ENCODE results near the gene ZNF850. TPM values are rescaled to one million over a fixed set of nuclear protein-coding genes. Genes with fewer than 3 reads are reported as not detected.

Gene ZNF850
- total and polyA plus RNA-seq, 2 of the 13 experiments (the other 11 are each of a cell fraction or from before 2014, with no cell fraction given) = 0.78 to 6.6 TPM

DNA sequence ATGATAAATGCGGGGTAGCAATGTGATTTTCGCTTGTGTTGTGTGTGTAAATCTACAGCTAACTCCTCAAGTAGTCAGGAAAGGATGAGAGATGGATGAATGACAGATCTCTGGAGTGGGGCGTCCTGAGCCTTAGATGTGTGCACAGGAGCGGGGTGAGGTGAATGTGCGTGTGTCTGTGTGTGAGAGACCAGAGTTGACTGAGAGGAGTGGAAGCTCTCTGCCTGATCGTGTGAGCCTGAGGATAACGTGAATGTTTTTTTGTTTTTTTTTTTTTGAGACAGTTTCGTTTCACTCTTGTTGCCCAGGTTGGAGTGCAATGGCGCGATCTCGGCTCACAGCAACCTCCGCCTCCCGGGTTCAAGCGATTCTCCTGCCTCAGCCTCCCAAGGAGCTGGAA, 106.8 kb downstream of the ZNF850 start:
- BruUV-seq (replicated peaks) = no TSS peak
- ATAC-seq = no peak
- no peaks in the 10 kb centered on the region for H4K20me1 ChIP-seq (ENCODE audit: insufficient read depth, low read length)
- H3K79me2 ChIP-seq (ENCODE audit: insufficient read depth, low read length) = no peaks in the 10 kb centered on the region
- H3K9me3 ChIP-seq (ENCODE audit: low read length) = peaks cover 13% of the 10 kb centered on the region; the same call in 1 of the 2 replicates
- H2AFZ ChIP-seq (ENCODE audit: low read length) = no peak overlapping the region
- H3K4me1 ChIP-seq (ENCODE audit: insufficient read depth, low read length) = peaks cover 8% of the 10 kb centered on the region
- no peaks in the 10 kb centered on the region; a peak in 2 of 5 replicates for H3K27me3 ChIP-seq (ENCODE audit: control insufficient read depth in 1 of 2, insufficient read depth in 2 of 2, low read length in 2 of 2)
- peak overlapping the region; percentile 85; the same call in 1 of the 2 replicates for H3K9ac ChIP-seq (ENCODE audit: insufficient read depth, low read depth, low read length)
- TF ChIP-seq SAFB2 (CRISPR knock-in tag; IDR thresholded peaks at IDR 0.05; ENCODE audit: borderline replicate concordance, low read depth) (no peak), NFKBIZ (CRISPR knock-in tag; IDR thresholded peaks at IDR 0.05) (no peak), KDM1A (CRISPR knock-in tag; IDR thresholded peaks at IDR 0.05) (no peak), TMF1 (CRISPR knock-in tag; IDR thresholded peaks at IDR 0.05; ENCODE audit: low read depth) (no peak), ZNF121 (CRISPR knock-in tag; IDR thresholded peaks at IDR 0.05) (no peak), CENPX (CRISPR knock-in tag; IDR thresholded peaks at IDR 0.05) (no peak), SP2 (CRISPR knock-in tag; IDR thresholded peaks at IDR 0.05) (no peak), RXRB (CRISPR knock-in tag; IDR thresholded peaks at IDR 0.05; ENCODE audit: borderline replicate concordance) (no peak), DNMT1 (CRISPR knock-in tag; IDR thresholded peaks at IDR 0.05) (no peak), MTF2 (CRISPR knock-in tag; IDR thresholded peaks at IDR 0.05; ENCODE audit: borderline replicate concordance) (no peak), ZSCAN31 (CRISPR knock-in tag; IDR thresholded peaks at IDR 0.05; ENCODE audit: low read depth) (no peak), RBM39 (IDR thresholded peaks at IDR 0.05; ENCODE audit: low read depth, low read length, poor library complexity, severe bottlenecking) (no peak), ZSCAN22 (CRISPR knock-in tag; IDR thresholded peaks at IDR 0.05) (no peak)
- TF ChIP-seq, protein P1, sequence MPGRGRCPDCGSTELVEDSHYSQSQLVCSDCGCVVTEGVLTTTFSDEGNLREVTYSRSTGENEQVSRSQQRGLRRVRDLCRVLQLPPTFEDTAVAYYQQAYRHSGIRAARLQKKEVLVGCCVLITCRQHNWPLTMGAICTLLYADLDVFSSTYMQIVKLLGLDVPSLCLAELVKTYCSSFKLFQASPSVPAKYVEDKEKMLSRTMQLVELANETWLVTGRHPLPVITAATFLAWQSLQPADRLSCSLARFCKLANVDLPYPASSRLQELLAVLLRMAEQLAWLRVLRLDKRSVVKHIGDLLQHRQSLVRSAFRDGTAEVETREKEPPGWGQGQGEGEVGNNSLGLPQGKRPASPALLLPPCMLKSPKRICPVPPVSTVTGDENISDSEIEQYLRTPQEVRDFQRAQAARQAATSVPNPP (CRISPR knock-in tag; IDR thresholded peaks at IDR 0.05) = no peak
- TF ChIP-seq, protein P2, sequence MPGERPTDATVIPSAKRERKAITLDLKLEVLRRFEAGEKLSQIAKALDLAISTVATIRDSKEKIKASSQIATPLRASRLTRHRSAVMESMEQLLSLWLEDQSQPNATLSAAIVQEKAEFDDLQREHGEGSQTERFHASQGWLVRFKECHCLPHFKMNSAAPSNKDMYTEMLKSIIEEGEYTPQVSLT (CRISPR knock-in tag; IDR thresholded peaks at IDR 0.05; ENCODE audit: borderline replicate concordance, low read depth) = no peak
- peak overlapping the region; percentile 91 to 96 (median 93) for H3K4me3 ChIP-seq (replicated peaks in 1 of 3; ENCODE audit: insufficient read depth in 1 of 3, low read depth in 2 of 3, low read length in 3 of 3)
- peak overlapping the region; percentile 75 for H3K4me2 ChIP-seq (ENCODE audit: low read depth, low read length)
- no peak for DNase-seq (ENCODE audit: low spot score)
- ChIA-PET CTCF (ENCODE audit: low intra/inter-chr PET ratio, low total read pairs) (no interaction called here), POLR2A (interaction anchor here (0.6 to 2.0 kb wide), 7 partner anchors 21 to 1114 kb away, joined by 3 to 18 read pairs (median 4); partner anchors contain the start of genes ZNF260, ZNF345, ZNF529 and ZNF567)
- intact Hi-C loops (cut with micrococcal nuclease; ENCODE audit: unreplicated experiment) = loop anchor here (2.0 kb wide), 1 partner anchor 21 kb away; the partner anchor contains the start of gene ZNF567
- no peak for FAIRE-seq
- H3K36me3 ChIP-seq (replicated peaks in 1 of 2; ENCODE audit: control insufficient read depth in 1 of 2, insufficient read depth in 2 of 2, low read length in 2 of 2) = 0 out of 5 replicates have a peak, but pooled peaks cover 0 to 9% of the 10 kb centered on the region in 2 experiments
- WGBS (ENCODE audit: low lambda C conversion rate) = 36% methylated on average over 14 of the region's 14 CpGs
- in situ Hi-C loops (cut with HindIII; ENCODE audit: extremely low pct_ligation_motif_present, low pct_unique_long_range_greater_than_20kb) = no loop called here
- no peak overlapping the region for H3K27ac ChIP-seq (ENCODE audit: extremely low read length, insufficient read depth, low read length)

Other genes starting within 250 kb of the ZNF850 start
- 10.5 and 19.9 TPM in 2 replicates for gene ZNF260, start 244.5 kb downstream of the ZNF850 start, total RNA-seq (2016; rRNA removed; fragmentation: Illumina TruSeq; extraction: Trizol)
- 2.8 and 3.1 TPM in 2 replicates for gene ZNF260, start 244.5 kb downstream of the ZNF850 start, polyA plus RNA-seq (2011; rRNA removed)
- 9.3 and 14.2 TPM in 2 replicates for gene ZNF529, start 199.5 kb downstream of the ZNF850 start, total RNA-seq (2016; rRNA removed; fragmentation: Illumina TruSeq; extraction: Trizol)
- gene ZNF529, start 199.5 kb downstream of the ZNF850 start, polyA plus RNA-seq (2011; rRNA removed) = 10.6 and 10.7 TPM in 2 replicates
- 6.3 and 6.8 TPM in 2 replicates for gene ZNF382, start 167.5 kb downstream of the ZNF850 start, total RNA-seq (2016; rRNA removed; fragmentation: Illumina TruSeq; extraction: Trizol)
- 2.3 and 3.1 TPM in 2 replicates for gene ZNF382, start 167.5 kb downstream of the ZNF850 start, polyA plus RNA-seq (2011; rRNA removed)
- gene ZNF461, start 106.0 kb downstream of the ZNF850 start, total RNA-seq (2016; rRNA removed; fragmentation: Illumina TruSeq; extraction: Trizol) = 2.4 and 3.2 TPM in 2 replicates
- 1.6 and 1.7 TPM in 2 replicates for gene ZNF461, start 106.0 kb downstream of the ZNF850 start, polyA plus RNA-seq (2011; rRNA removed)
- gene ZNF567, start 85.2 kb downstream of the ZNF850 start, total RNA-seq (2016; rRNA removed; fragmentation: Illumina TruSeq; extraction: Trizol) = 6.8 and 9.3 TPM in 2 replicates
- gene ZNF567, start 85.2 kb downstream of the ZNF850 start, polyA plus RNA-seq (2011; rRNA removed) = 3.1 and 3.4 TPM in 2 replicates
- gene ZNF790, start 65.6 kb upstream of the ZNF850 start, total RNA-seq (2016; rRNA removed; fragmentation: Illumina TruSeq; extraction: Trizol) = 5.3 and 8.5 TPM in 2 replicates
- 1.3 and 1.4 TPM in 2 replicates for gene ZNF790, start 65.6 kb upstream of the ZNF850 start, polyA plus RNA-seq (2011; rRNA removed)
- gene ZNF345, start 78.1 kb upstream of the ZNF850 start, total RNA-seq (2016; rRNA removed; fragmentation: Illumina TruSeq; extraction: Trizol) = 2.9 and 3.0 TPM in 2 replicates
- 2.6 TPM in 2 replicates for gene ZNF345, start 78.1 kb upstream of the ZNF850 start, polyA plus RNA-seq (2011; rRNA removed)
- gene ZNF829, start 143.5 kb upstream of the ZNF850 start, total RNA-seq (2016; rRNA removed; fragmentation: Illumina TruSeq; extraction: Trizol) = 0.86 and 1.6 TPM in 2 replicates
- gene ZNF829, start 143.5 kb upstream of the ZNF850 start, polyA plus RNA-seq (2011; rRNA removed) = 0.10 and 0.15 TPM in 2 replicates
- gene ZNF568, start 143.5 kb upstream of the ZNF850 start, total RNA-seq (2016; rRNA removed; fragmentation: Illumina TruSeq; extraction: Trizol) = 1.00 and 1.9 TPM in 2 replicates
- gene ZNF568, start 143.5 kb upstream of the ZNF850 start, polyA plus RNA-seq (2011; rRNA removed) = 0.15 and 0.22 TPM in 2 replicates